NCI-H1092 (cell line): ENCODE data around the gene KRT1.
A peak's percentile ranks its signal among the peaks of the same experiment; 100 is the strongest.

Source experiments
- DNase-seq: peaks from one replicate; lab custom pipeline; 2025; lab: John Stamatoyannopoulos, UW

The KRT1 gene

DNA sequence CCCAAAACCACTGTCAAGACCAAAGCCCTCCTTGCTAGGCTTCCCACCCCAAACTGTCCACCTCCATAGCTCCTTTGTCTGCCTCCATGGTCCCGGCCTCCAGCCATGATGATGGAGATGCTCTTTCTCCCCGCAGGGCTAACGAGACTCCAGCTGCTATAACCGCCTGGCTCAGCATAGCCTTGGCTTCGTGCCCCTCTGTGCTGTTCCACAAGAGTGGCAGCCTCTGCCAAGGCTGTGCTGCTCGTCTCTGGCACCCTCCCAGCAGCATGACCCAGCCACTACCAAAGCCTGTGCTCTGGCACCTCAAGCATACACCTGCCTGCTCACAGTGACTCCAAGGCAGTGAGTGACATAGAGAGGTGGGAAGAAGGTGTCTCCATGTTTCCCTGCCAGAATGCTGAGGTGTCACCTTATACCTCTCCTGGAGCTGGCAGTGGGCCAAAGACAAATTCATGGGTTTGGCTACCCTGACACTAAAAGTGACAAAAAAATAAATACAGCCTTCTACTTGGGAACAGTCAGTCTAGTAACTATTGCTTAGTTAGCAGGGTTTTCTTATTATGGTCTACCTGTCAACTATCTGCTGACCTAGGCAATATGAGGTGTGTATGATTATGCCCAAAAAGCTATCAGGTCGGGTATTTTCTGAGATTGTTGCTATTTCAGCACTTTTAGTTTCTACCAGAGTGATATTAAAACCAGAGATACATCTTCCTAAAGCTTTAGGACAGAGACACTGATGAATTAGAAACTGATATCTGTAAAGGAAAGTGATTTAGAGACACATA lies 45.7 kb downstream of the KRT1 start:
- peak; percentile 74 for DNase-seq

DNA sequence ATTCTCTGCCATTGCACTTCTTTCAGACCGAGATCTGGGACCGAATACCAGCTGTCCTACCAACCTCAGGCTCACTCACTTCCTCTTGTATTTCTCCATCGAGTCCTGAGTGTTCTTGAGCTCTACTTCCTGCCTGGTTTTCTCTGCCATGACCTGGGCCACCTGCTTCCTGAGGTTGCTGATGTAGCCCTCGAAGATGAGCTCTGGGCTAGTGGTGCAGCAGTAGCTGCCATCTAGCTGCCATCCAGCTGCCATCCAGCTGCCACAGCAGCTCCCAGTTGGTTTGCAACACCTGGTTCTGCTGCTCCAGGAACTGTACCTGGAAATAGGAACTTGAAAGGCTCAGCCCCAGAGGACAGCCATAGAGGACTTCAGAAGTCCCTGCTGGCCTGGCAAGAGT lies 46.8 kb downstream of the KRT1 start:
- no peak for DNase-seq

DNA sequence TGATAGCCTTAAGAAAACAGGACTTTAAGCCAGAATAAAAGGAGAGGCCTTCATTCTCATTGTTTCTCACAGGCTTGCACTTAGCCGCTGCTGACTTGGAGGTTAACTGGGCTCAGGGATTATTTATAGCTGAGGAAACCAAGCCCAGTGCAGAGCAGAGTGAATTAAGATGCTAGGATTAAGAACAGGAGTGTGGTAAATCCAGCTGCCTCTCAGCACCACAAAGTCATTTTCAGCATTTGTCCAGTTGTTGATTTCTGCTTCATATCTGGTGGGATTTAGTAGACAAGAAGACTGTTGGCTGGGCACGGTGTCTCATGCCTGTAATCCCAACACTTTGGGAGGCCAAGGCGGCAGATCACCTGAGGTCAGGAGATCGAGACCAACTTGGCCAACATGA lies 47.6 kb downstream of the KRT1 start:
- no peak for DNase-seq

DNA sequence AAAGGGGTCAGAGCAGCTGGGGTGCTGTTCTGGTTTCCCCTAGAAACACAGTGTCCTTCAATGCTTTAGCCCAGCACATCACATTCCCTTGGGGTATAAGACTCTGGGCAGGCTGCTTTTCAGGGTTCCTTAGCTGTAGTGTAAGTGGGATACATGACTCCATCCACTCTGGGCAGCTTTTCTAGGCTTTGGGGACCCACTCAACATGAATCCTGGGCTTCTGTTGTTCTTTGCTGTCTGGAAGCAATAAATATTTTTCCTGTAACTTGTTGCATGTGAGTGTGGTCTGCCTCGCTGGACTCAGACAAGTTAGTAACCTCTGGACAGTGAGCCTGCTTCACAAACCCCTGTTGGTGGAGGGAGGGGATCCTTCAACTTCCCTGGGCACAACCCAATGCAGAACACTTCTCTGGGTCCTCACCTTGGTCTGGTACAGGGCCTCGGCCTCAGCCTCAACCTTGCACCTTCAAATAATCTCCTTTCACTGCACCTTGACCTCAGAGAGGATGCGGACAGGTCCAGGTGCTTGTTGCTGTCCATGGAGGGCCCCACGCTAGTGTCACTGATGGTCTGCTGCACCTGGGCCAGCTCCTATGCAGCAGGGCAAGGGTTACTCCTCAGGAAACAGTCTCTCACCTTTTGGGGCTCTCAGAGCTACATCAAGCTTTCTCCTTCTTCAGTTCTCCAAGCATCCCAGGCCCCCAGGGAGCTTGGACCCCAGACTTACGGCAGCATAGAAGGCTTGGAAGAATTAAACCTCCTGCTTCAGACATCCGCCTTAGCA lies 48.3 kb downstream of the KRT1 start:
- DNase-seq = no peak

DNA sequence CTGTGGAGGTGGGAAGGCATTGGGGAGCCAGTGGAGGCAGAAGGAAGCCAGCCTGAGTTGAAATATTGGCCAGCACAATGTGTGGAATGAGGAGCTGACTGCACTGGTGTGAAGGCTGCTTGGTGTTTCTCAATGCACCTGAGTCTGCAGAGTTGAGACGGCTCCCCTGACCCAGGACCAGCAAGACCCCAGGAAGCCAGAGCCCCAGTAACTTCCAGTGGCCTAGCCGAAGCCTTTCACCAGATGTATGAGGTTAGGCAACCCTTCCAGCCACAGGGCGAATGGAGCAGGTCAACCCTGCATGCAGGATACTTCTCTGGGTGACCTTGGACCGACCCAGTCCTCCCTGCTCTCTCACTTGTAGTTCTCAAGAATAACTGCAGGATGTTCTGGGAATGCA lies 48.9 kb downstream of the KRT1 start:
- no peak for DNase-seq

DNA sequence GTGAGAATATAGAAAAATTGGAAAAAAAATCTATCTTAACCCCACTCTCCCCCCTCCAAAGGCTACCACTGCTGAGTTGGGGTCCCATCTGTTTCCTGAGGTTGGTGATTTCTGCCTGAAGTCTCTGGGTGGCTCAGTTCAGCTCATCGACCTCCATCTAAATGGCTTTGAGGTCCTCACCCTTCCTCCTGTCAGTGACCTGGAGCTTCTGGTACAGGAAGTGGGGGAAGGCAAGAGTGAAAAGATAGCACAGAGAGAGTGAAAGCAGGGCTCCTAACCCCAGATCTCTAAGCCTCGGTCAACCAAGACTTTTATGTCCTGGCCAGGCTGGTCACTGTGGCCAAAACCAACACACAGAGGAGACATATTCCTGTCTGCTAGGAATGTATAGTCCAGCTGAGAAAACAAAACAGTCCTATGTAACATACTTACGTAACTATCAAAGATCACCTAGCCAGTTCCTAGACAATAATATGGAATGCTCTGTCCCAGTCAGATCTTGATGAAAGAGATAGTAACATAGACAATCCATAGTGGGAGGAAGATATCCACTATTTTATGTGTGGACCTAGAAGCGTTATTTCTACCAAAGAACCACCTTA lies 49.5 kb downstream of the KRT1 start:
- no peak for DNase-seq

DNA sequence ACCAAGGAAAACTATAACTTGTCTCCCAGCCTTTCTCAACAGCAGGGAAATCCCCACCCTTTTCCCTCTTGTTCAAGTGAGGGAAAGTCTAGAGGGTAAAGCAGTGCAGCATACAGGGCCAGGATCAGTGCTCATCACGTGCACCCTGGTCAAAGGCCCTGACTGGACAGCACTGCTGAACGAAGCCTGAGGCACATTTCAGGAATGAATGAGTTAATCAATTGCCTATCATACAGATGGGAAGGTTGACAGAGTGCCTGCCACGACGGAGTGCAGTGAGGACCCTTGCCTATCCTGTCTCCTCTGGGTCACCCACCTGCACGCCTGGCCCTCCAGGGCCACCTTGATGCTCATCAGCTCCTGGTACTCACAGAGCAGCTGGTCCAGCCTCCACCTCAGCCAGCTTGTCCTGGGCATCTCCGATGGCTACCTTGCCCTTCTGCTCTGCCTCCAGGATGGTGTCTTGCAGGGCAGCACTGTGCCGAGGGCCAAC lies 50.2 kb downstream of the KRT1 start:
- DNase-seq = no peak

DNA sequence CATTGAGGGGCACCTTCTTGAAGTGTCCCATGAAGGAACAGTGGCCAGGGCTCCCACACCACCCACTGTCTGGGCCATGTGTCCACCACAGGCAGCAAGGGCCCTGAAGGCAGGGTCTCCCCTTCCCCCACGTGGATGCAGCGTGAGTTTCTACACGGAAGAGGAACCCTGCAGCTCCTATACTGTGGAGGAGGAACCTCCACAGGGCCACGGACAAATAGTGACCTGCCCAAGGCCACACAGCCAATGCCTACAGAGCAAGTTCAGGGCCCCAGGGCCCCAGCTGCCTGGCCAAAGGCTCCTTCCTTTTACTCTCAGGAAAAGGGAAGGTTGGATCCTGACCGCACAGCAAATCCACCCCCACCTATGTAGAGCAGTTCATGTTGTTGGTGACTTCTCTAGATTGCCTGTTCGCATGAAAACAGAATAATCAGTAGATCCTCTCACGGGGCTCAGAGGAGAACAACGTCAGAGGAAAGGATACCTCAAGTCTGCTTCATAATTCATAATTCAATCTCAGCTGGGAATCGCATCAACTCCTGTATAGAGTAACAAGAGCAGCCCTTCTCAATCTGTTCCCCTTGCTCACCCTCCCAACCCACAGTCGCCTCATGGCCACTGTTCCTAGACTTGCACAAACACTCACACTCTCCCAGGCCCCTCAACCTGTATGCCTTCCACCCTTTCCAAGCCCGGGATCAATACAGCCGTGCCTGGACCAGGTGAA lies 50.8 kb downstream of the KRT1 start:
- no peak for DNase-seq

DNA sequence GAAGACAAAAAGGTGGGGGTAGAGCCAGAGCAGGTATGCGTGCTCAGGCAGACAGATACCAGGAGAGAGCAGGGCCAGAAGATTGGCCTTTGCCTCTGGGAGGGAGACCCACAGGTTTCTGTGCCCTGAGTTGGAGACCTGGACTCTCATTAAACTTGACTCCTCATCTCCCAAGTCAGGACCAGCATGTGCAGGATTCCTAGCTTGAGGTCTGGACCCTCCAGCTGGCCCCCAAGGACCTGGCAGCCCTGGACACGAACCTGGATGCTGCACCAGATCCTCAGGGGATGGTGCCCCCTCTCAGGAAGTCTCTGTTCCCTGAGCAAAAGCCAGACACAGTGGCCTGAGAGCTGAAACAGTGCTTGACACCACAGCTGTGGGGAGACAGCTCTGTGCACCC lies 51.4 kb downstream of the KRT1 start:
- no peak for DNase-seq

DNA sequence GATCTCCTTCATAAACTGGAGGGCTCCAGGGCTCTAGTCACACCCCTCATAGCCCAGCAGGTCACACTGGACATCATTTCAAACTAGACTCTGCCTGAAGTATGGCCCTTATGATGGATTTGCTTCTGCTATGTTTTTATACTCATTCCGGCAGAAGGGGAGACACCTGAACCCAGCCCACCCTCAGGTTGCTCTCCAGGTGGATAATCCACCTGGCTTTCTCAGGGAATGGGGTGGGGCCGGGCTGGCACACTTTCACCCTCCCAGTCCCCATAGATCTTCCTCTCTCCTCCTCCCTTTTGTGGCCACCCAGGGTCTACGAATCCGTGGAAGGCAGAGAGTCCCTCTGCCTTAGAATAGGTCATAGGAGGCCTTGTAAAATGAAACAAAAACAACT lies 52.1 kb downstream of the KRT1 start:
- no peak for DNase-seq

DNA sequence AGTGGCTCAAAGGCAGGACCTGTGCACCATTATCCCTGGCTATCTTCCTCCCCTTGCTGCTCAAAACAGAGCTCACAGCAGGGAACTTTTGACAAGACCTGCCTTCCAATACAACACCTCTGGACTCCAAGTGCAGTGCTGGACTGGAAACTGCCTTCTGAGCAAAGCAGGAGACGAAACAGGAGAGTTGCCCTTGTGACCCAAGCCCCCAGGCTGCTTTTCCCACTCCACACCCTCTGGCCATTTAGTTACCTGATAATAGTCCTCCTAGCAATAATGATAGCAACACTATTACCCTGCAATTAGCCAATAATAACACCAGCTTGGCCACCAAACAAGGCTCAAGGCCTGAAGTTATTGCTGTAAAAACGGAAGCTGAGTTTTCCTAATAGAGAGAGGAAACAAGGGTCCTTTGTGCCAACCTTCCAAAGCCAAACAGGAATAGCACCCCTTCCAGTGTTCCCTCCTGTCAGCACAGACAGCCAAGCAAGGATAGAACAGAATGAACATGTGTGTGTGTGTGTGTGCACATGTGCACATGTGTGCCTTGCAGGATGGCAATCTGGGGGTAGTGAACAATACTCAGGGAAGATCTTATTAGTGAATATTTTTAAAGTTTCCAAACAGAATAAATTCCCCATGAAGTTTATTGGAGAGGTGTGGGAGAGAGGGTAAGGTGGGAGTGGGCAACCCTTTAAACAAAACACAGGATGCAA lies 52.7 kb downstream of the KRT1 start:
- DNase-seq = no peak
